A549 (cell line): ENCODE measurements around the gene TFR2.

Experiments
- CEBPB ChIP-seq, 2 experiments: fragments of >200 bp in 1 of 2; sonication (Bioruptor Twin) in 1 of 2; formaldehyde crosslinking in 1 of 2; IDR thresholded peaks; 2 replicates each; pipeline ENCODE4 v1.6.1; 2012 to 2016
- EHMT2 ChIP-seq: fragments of 200-600 bp; sonication (generic); IDR thresholded peaks from 2 replicates; pipeline ENCODE4 v1.6.1; 2016; ENCODE audit warnings: antibody characterized with exemption, low read depth, mild to moderate bottlenecking, moderate library complexity
- POLR2A ChIP-seq: IDR thresholded peaks from 2 replicates; pipeline ENCODE4 v1.6.1; 2012; ENCODE audit warnings: mild to moderate bottlenecking, low read length
- RAD21 ChIP-seq, 2 experiments: fragments of >200 bp in 1 of 2; sonication (Bioruptor Twin) in 1 of 2; formaldehyde crosslinking in 1 of 2; IDR thresholded peaks in 1 of 2; conservative IDR thresholded peaks in 1 of 2; 2 replicates in 1 of 2; 3 replicates in 1 of 2; pipeline ENCODE4 v1.6.1; 2012 to 2018; ENCODE audit warnings: inconsistent platforms in 1 of 2
- TF ChIP-seq, protein P1 (sequence below): fragments of >200 bp; sonication (Bioruptor Twin); formaldehyde crosslinking; IDR thresholded peaks from 3 replicates; pipeline ENCODE4 v1.5.1; 2016

DNA sequence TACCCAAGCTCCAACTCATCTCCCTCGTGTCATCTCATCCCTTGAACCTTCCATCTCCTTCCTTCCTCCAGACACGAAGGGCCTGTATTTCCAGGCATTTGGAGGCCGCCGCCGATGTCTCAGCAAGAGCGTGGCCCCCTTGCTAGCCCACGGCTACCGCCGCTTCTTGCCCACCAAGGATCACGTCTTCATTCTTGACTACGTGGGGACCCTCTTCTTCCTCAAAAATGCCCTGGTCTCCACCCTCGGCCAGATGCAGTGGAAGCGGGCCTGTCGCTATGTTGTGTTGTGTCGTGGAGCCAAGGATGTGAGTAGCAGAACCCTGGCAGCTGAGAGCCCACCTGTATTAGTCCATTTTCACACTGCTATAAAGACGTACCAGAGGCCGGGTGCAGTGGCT, 49.8 kb downstream of the TFR2 start:
- no peak for TF ChIP-seq POLR2A
- no peak for TF ChIP-seq CEBPB (IDR thresholded peaks at IDR 0.05)
- TF ChIP-seq, protein P1, sequence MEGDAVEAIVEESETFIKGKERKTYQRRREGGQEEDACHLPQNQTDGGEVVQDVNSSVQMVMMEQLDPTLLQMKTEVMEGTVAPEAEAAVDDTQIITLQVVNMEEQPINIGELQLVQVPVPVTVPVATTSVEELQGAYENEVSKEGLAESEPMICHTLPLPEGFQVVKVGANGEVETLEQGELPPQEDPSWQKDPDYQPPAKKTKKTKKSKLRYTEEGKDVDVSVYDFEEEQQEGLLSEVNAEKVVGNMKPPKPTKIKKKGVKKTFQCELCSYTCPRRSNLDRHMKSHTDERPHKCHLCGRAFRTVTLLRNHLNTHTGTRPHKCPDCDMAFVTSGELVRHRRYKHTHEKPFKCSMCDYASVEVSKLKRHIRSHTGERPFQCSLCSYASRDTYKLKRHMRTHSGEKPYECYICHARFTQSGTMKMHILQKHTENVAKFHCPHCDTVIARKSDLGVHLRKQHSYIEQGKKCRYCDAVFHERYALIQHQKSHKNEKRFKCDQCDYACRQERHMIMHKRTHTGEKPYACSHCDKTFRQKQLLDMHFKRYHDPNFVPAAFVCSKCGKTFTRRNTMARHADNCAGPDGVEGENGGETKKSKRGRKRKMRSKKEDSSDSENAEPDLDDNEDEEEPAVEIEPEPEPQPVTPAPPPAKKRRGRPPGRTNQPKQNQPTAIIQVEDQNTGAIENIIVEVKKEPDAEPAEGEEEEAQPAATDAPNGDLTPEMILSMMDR, result no peak
- no peak for TF ChIP-seq EHMT2
- no peak for TF ChIP-seq RAD21 (conservative IDR thresholded peaks at IDR 0.05 in 1 of 2, IDR thresholded peaks at IDR 0.05 in 1 of 2)
